ENCODE data around the gene KCNH5.

DNA sequence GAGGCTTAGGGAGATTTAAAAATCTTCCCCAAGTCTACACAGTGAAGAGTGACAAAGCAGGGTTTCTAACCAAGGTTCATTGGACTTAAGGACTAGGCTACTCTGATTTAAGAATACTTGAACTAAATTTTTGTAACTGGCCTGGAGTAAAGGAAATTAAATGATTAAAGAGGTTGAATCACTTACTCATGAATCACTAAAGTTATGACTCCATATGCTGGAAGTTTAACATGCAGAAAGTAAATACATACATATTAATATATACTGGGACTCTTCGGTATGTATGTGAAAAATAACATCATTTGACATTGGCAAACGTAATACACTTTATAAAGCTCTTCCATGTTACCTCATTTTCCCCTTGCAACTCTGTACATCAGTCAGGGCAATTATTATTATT, 322.9 kb downstream of the KCNH5 start:
- TF ChIP-seq, protein P1, sequence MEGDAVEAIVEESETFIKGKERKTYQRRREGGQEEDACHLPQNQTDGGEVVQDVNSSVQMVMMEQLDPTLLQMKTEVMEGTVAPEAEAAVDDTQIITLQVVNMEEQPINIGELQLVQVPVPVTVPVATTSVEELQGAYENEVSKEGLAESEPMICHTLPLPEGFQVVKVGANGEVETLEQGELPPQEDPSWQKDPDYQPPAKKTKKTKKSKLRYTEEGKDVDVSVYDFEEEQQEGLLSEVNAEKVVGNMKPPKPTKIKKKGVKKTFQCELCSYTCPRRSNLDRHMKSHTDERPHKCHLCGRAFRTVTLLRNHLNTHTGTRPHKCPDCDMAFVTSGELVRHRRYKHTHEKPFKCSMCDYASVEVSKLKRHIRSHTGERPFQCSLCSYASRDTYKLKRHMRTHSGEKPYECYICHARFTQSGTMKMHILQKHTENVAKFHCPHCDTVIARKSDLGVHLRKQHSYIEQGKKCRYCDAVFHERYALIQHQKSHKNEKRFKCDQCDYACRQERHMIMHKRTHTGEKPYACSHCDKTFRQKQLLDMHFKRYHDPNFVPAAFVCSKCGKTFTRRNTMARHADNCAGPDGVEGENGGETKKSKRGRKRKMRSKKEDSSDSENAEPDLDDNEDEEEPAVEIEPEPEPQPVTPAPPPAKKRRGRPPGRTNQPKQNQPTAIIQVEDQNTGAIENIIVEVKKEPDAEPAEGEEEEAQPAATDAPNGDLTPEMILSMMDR (IDR thresholded peaks at IDR 0.05), result no peak
- TF ChIP-seq POLR2A (IDR thresholded peaks at IDR 0.05), result no peak

Data from body of pancreas (tissue), 4 donors.